Fibroblast of skin of left quadriceps (primary cell): ENCODE results near the gene DHX29.
A peak's percentile ranks its signal among the peaks of the same experiment; 100 is the strongest.
"Not testable (repeated sequence)": the region's sequence is repeated elsewhere in the genome, so short reads cannot be mapped to it uniquely, and the experiment has no call there.

Experiments
- DNase-seq, 2 experiments: peaks; one replicate each; pipeline ENCODE4 v3.0.0-alpha.2; 2013; ENCODE audit warnings: low read depth in 2 of 2

The DHX29 gene

GRCh38 chr5:55307383-55308253 lies at the start of gene DHX29, which contains the start of gene MTREX:
Gene DHX29 (minus strand): TSS chr5:55307694. CDS start chr5:55307573, 121 bp downstream.
Gene MTREX (plus strand): TSS chr5:55307989. CDS start chr5:55308014, 25 bp downstream.
- DNase-seq, result peak; percentile 85 to 88

GRCh38 chr5:55356896-55357295 lies 49.4 kb upstream of the DHX29 start:
- DNase-seq, result no peak

GRCh38 chr5:55350754-55351153 lies 43.3 kb upstream of the DHX29 start:
- no peak for DNase-seq

- no peak for DNase-seq
These were observed 40.3 kb upstream of the DHX29 start for GRCh38 chr5:55347786-55348185.

- DNase-seq, result no peak
These were observed 37.8 kb upstream of the DHX29 start for GRCh38 chr5:55345327-55345726.

GRCh38 chr5:55344392-55344992 lies 37.0 kb upstream of the DHX29 start:
- DNase-seq, result peak; percentile 31 to 36

- no peak for DNase-seq
These were observed 36.1 kb upstream of the DHX29 start for GRCh38 chr5:55343609-55344008.

GRCh38 chr5:55343107-55343506 lies 35.6 kb upstream of the DHX29 start:
- no peak for DNase-seq

GRCh38 chr5:55338810-55339243 lies 31.3 kb upstream of the DHX29 start:
- DNase-seq, result no peak

GRCh38 chr5:55338092-55338613 lies 30.7 kb upstream of the DHX29 start:
- no peak for DNase-seq

- no peak for DNase-seq
These were observed 26.3 kb upstream of the DHX29 start for GRCh38 chr5:55333811-55334210.

GRCh38 chr5:55333017-55333416 lies 25.5 kb upstream of the DHX29 start:
- DNase-seq, result no peak

- DNase-seq, result no peak
These were observed 23.8 kb upstream of the DHX29 start for GRCh38 chr5:55331321-55331720.

GRCh38 chr5:55327281-55327680 lies 19.8 kb upstream of the DHX29 start:
- DNase-seq, result no peak

GRCh38 chr5:55325621-55326020 lies 18.1 kb upstream of the DHX29 start:
- DNase-seq, result no peak

GRCh38 chr5:55324815-55325418 lies 17.4 kb upstream of the DHX29 start:
- peak; percentile 32 for DNase-seq

GRCh38 chr5:55324006-55324405 lies 16.5 kb upstream of the DHX29 start:
- DNase-seq, result no peak

GRCh38 chr5:55320571-55320970 lies 13.1 kb upstream of the DHX29 start:
- DNase-seq, result no peak

GRCh38 chr5:55319491-55319890 lies 12.0 kb upstream of the DHX29 start:
- DNase-seq, result peak; percentile 45 to 51

GRCh38 chr5:55318237-55318636 lies 10.7 kb upstream of the DHX29 start:
- DNase-seq, result not testable (repeated sequence)

GRCh38 chr5:55316837-55317236 lies 9.3 kb upstream of the DHX29 start:
- DNase-seq, result no peak

- DNase-seq, result no peak
These were observed 8.8 kb upstream of the DHX29 start for GRCh38 chr5:55316289-55316688.
